IPS-18a (cell line): ENCODE results near the gene SPRN.

Experiments
- H3K27ac ChIP-seq: one replicate; pipeline ENCODE4 v1.5.1; 2013; ENCODE audit warnings: low read length
- H3K27me3 ChIP-seq: one replicate; pipeline ENCODE4 v1.6.1; 2013; ENCODE audit warnings: mild to moderate bottlenecking, low read length; ENCODE audit not compliant: control insufficient read depth, insufficient read depth
- H3K36me3 ChIP-seq: one replicate; pipeline ENCODE4 v1.6.1; 2013; ENCODE audit warnings: low read depth, low read length; ENCODE audit not compliant: control insufficient read depth
- H3K4me1 ChIP-seq: one replicate; pipeline ENCODE4 v1.6.1; 2013; ENCODE audit warnings: low read depth, low read length; ENCODE audit not compliant: control insufficient read depth
- H3K4me3 ChIP-seq: one replicate; pipeline ENCODE4 v1.5.1; 2013; ENCODE audit warnings: low read length
- H3K9ac ChIP-seq: one replicate; pipeline ENCODE4 v1.6.1; 2013; ENCODE audit warnings: mild to moderate bottlenecking, low read length, moderate library complexity
- H3K9me3 ChIP-seq: one replicate; pipeline ENCODE4 v1.6.1; 2013; ENCODE audit warnings: low read depth, low read length; ENCODE audit not compliant: control insufficient read depth

Gene SPRN

GRCh38 chr10:133455196-133455595 is 30.8 kb upstream of the SPRN start:
- Histone ChIP-seq H3K27me3 (no peaks in the 10 kb centered on the region), H3K36me3 (no peaks in the 10 kb centered on the region), H3K9me3 (peaks cover 38% of the 10 kb centered on the region), H3K4me1 (no peaks in the 10 kb centered on the region), H3K4me3 (no peak overlapping the region), H3K27ac (no peak overlapping the region), H3K9ac (no peak overlapping the region)

- Histone ChIP-seq H3K27me3 (no peaks in the 10 kb centered on the region), H3K27ac (no peak overlapping the region), H3K4me3 (no peak overlapping the region), H3K36me3 (no peaks in the 10 kb centered on the region), H3K9ac (no peak overlapping the region), H3K9me3 (peaks cover 36% of the 10 kb centered on the region), H3K4me1 (no peaks in the 10 kb centered on the region)
Observed at GRCh38 chr10:133454204-133454893, 29.9 kb upstream of the SPRN start.

DNA sequence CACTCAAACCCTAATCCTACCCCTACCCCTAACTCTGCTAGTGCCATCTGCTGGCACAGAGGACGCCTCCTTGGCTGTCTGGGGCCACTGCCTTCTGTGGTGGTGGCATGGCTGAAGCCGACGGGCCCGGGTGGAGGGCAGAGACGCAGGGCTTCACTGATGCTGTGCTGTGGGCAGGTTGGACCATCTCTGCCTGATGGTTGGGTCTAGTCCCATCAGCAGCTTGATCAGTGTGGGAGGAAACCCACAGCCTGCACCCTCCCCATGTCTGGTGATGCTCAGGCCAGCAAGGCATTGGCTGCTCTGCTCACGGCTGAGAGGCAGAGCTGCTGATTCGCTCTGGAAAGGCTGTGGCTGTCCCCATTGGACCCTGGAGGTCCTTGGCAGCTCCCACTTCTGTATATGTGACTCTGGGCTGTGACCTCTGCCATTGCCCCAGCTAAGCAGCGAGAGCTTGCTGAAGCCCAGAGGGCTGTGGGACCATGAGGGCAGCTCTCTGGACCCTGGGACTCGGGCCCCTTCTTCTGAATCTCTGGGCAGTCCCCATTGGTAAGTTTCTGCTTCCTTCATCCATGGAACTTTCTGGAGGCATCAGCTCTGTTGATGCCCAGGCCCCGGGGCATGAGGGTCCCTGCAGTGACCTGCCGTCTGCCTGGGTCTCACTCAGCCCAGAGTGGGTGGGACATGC is 29.2 kb upstream of the SPRN start, which contains the start of gene SCART1:
TSS of gene SCART1 (plus strand) at position 430 of the 688 bp plus-strand sequence. CDS start at position 483, 53 bp downstream.
- H3K9ac ChIP-seq, result no peak within 1 kb of the TSS
- H3K36me3 ChIP-seq, result no peaks in the 10 kb centered on the region
- H3K4me1 ChIP-seq, result no peaks in the 10 kb centered on the region
- peaks cover 38% of the 10 kb centered on the region for H3K9me3 ChIP-seq
- H3K27me3 ChIP-seq, result no peaks in the 10 kb centered on the region
- no peak within 1 kb of the TSS for H3K4me3 ChIP-seq
- no peak within 1 kb of the TSS for H3K27ac ChIP-seq

DNA sequence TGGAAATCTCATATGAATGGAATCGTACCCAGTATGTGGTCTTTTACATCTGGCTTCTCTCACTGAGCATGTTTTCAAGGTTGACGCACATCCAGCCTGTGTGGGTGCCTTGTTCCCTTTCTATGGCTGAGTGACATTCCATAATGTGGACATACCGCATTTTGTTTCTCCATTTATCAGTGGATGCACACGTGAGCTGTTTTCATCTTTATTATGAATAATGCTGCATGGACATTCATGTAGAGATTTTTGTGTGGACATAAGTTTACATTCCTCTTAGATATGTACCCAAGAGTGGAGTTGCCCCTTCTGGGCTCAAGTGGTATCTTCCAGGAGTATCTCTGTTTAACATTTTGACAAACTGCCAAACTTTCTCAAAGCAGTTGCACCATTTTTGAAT is 28.0 kb upstream of the SPRN start:
- Histone ChIP-seq H3K4me1 (no peaks in the 10 kb centered on the region), H3K4me3 (no peak overlapping the region), H3K27me3 (no peaks in the 10 kb centered on the region), H3K27ac (no peak overlapping the region), H3K36me3 (no peaks in the 10 kb centered on the region), H3K9me3 (peaks cover 38% of the 10 kb centered on the region), H3K9ac (no peak overlapping the region)

- no peak overlapping the region for H3K9ac ChIP-seq
- H3K36me3 ChIP-seq, result no peaks in the 10 kb centered on the region
- no peaks in the 10 kb centered on the region for H3K27me3 ChIP-seq
- H3K4me1 ChIP-seq, result no peaks in the 10 kb centered on the region
- H3K27ac ChIP-seq, result no peak overlapping the region
- H3K9me3 ChIP-seq, result peaks cover 43% of the 10 kb centered on the region
- H3K4me3 ChIP-seq, result no peak overlapping the region
Observed at GRCh38 chr10:133451346-133451745, 26.9 kb upstream of the SPRN start.

DNA sequence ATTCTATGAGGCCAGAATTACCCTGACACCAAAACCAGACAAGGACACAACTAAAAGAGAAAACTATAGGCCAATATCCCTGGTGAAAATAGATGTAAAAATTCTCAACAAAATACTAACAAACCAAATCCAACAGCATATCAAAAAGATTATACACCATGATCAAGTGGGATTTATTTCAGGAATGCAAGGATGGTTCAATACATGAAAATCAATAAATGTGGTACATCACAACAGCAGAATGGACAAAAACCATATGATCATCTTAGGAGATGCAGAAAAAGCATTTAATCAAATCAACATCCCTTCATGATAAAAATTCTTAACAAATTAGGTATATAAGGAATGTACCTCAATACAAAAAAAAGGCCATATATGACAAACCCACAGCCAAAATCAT is 23.7 kb upstream of the SPRN start:
- Histone ChIP-seq H3K36me3 (no peaks in the 10 kb centered on the region), H3K27ac (no peak overlapping the region), H3K27me3 (no peaks in the 10 kb centered on the region), H3K9me3 (peaks cover 39% of the 10 kb centered on the region), H3K4me3 (no peak overlapping the region), H3K9ac (no peak overlapping the region), H3K4me1 (no peaks in the 10 kb centered on the region)

DNA sequence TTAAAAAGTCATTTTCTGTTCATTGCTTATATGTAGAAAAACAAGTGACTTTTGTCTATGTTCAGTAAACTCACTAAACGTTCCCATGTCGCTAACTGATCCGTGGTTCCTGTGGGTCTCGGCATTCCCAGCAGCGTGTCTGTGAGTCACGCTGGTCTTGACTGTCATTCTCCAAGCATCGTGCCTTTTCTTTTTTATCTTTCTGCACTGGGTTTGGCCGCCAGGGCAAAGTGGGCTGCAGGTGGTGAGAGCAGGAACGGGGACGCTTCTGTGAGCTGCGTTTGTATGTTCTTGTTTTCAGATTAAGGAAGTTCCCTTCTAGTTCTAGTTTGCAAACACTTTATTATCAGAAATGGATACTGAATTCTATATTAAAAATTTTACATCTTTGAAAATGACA is 22.6 kb upstream of the SPRN start:
- Histone ChIP-seq H3K9me3 (peaks cover 38% of the 10 kb centered on the region), H3K27ac (no peak overlapping the region), H3K36me3 (no peaks in the 10 kb centered on the region), H3K27me3 (no peaks in the 10 kb centered on the region), H3K4me3 (no peak overlapping the region), H3K9ac (no peak overlapping the region), H3K4me1 (no peaks in the 10 kb centered on the region)

DNA sequence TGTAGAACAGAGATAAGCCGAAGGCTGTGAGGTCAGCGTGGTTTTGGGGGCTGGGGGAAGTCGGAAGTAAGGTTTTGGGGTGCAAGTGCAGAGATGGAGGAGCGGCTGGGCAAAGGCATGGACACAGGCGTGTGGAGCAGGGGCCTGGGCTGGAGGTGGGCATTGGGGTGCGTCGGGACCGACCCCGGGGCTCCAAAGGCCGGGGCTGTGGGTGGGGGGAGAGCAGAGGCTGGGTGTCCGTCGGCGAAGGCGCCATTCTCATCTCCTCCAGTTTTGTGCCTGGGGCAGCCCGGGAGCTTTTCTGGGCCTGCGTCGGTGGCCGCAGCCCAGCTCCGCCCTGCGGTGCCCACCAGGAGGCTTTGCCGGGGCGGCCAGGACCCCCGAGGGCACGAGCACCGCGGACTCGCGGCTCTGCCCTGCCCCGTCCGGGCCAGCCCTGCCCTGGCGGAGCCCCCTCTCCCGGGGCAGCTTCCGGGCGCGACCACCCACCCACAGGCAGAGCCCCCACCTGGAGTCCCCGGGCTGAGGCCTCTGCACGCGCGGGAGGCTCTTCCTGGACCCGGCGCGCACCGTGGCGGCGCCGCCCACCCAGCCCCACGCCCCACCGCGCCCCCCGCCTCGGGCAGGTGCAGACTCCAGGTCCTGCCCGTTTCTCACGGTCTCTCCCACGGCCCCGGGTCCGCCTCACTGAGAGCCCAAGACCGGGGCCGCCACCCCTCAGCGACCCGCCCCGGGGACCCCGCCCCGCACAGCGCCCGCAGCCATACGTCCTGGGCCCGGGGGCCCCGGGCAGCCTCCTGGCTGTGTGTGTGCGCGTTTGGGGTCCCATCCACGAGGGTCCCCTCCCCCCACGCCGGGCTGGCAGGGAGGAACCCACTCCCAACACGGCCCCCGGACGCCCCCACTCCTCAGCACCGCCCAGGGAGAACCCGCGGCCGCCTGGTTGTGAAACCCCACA is 21.6 kb upstream of the SPRN start:
- Histone ChIP-seq H3K9me3 (peaks cover 42% of the 10 kb centered on the region), H3K36me3 (no peaks in the 10 kb centered on the region), H3K27ac (no peak overlapping the region), H3K9ac (no peak overlapping the region), H3K27me3 (no peaks in the 10 kb centered on the region), H3K4me3 (no peak overlapping the region), H3K4me1 (no peaks in the 10 kb centered on the region)

- Histone ChIP-seq H3K27me3 (no peaks in the 10 kb centered on the region), H3K9me3 (peaks cover 42% of the 10 kb centered on the region)
Observed at GRCh38 chr10:133445268-133445732, 20.9 kb upstream of the SPRN start.

GRCh38 chr10:133444342-133445267 is 20.2 kb upstream of the SPRN start:
- no peak overlapping the region for H3K4me3 ChIP-seq
- H3K9me3 ChIP-seq, result peaks cover 42% of the 10 kb centered on the region
- H3K36me3 ChIP-seq, result no peaks in the 10 kb centered on the region
- H3K27ac ChIP-seq, result no peak overlapping the region
- H3K27me3 ChIP-seq, result no peaks in the 10 kb centered on the region
- no peaks in the 10 kb centered on the region for H3K4me1 ChIP-seq
- H3K9ac ChIP-seq, result no peak overlapping the region

More at GRCh38 chr10:133445268-133445732, 20.9 kb upstream of the SPRN start:
- Histone ChIP-seq H3K4me1 (no peaks in the 10 kb centered on the region), H3K4me3 (no peak overlapping the region), H3K27ac (no peak overlapping the region), H3K9ac (no peak overlapping the region), H3K36me3 (no peaks in the 10 kb centered on the region)
